BLaER1 (cell line): Measurements from ENCODE around the gene ANKDD1B.
"Not testable (repeated sequence)": the region's sequence is repeated elsewhere in the genome, so short reads cannot be mapped to it uniquely, and the experiment has no call there.

ENCODE experiments used
- H3K27ac ChIP-seq: shearing (Covaris generic); formaldehyde crosslinking; 2 replicates; pipeline ENCODE4 v1.8.1; 2022
- H3K27me3 ChIP-seq: shearing (Covaris generic); formaldehyde crosslinking; 2 replicates; pipeline ENCODE4 v1.8.1; 2022
- H3K36me3 ChIP-seq: shearing (Covaris generic); formaldehyde crosslinking; 2 replicates; pipeline ENCODE4 v1.8.1; 2022
- H3K4me1 ChIP-seq: shearing (Covaris generic); formaldehyde crosslinking; 2 replicates; pipeline ENCODE4 v1.8.1; 2022
- H3K4me2 ChIP-seq: shearing (Covaris generic); formaldehyde crosslinking; 2 replicates; pipeline ENCODE4 v1.8.1; 2022
- H3K4me3 ChIP-seq: shearing (Covaris generic); formaldehyde crosslinking; 2 replicates; pipeline ENCODE4 v1.8.1; 2022
- H3K9ac ChIP-seq: shearing (Covaris generic); formaldehyde crosslinking; 2 replicates; pipeline ENCODE4 v1.8.1; 2022
- H3K9me3 ChIP-seq: shearing (Covaris generic); formaldehyde crosslinking; 2 replicates; pipeline ENCODE4 v1.8.1; 2022
- H4K20me1 ChIP-seq: shearing (Covaris generic); formaldehyde crosslinking; 2 replicates; pipeline ENCODE4 v1.8.1; 2022
- Cebpa-rat ChIP-seq: shearing (Covaris generic); IDR thresholded peaks from 2 replicates; pipeline ENCODE4 v1.8.1; 2022

Gene ANKDD1B

DNA sequence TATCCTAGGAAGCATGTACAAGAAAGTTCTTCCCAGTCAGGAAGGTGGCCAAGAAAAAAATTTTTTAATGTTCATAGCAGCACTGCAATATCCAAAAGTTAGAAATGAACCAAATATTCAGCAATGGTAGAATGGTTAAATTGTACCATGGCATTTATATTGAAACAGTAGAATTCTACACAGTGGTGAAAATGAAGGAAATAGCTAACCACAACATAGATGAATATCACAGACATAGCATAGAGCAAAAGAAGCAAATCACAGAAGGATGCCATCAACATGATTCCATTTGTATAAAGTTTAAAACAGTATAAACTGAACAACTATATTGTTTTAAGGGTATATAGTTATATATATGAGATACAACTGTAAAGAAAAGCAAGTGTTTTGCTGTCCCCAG is 10.7 kb upstream of the ANKDD1B start:
- Histone ChIP-seq H3K27ac (no peak overlapping the region), H3K4me1 (no peaks in the 10 kb centered on the region), H3K27me3 (no peaks in the 10 kb centered on the region), H4K20me1 (no peaks in the 10 kb centered on the region), H3K4me2 (no peak overlapping the region), H3K36me3 (peaks cover 13% of the 10 kb centered on the region), H3K4me3 (no peak overlapping the region), H3K9me3 (no peaks in the 10 kb centered on the region), H3K9ac (no peak overlapping the region)
- no peak for TF ChIP-seq Cebpa-rat

DNA sequence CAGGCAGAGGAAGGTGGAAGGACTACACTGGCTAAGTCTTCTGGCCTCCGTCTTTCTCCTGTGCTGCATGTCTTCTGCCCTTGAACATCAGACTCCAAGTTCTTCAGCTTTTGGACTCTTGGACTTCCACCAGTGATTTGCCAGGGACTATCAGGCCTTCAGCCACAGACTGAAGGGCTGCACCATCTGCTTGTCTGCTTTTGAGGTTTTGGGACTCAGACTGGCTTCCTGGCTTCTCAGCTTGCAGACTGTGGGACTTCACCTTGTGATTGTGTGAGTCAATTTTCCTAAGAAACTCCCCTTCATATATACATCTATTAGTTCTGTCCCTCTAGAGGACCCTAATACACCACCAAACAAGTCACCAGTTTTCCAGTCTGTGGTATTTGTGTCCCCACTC is 9.7 kb upstream of the ANKDD1B start:
- peaks cover 13% of the 10 kb centered on the region for H3K36me3 ChIP-seq

DNA sequence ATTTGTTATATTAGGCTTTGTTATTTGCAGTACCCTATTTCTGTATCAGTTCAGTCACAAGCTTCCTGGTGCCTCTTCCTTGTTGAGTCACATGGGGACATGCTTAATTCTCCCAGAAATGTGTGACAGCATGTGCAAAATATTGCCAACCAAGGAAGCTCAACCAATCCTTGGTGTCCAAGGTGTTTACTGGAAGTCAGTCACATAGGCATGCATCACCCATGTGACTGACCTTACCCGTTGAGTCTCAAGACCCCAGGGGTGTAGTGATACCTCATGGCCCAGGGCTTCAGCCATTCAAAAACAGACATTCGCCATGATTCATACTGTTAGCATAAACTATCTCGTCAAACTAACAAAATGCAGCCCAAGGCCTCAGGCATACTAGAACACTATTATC is 9.3 kb upstream of the ANKDD1B start:
- Histone ChIP-seq H3K4me3 (no peak overlapping the region), H3K9ac (no peak overlapping the region), H3K27me3 (no peaks in the 10 kb centered on the region), H3K27ac (no peak overlapping the region), H3K4me2 (no peak overlapping the region), H3K9me3 (no peaks in the 10 kb centered on the region), H3K4me1 (no peaks in the 10 kb centered on the region), H3K36me3 (peaks cover 13% of the 10 kb centered on the region), H4K20me1 (no peaks in the 10 kb centered on the region)
- TF ChIP-seq Cebpa-rat, result no peak

More for the DNA sequence above, 9.7 kb upstream of the ANKDD1B start:
- TF ChIP-seq Cebpa-rat, result no peak
- no peaks in the 10 kb centered on the region for H3K9me3 ChIP-seq
- no peak overlapping the region for H3K4me3 ChIP-seq
- no peak overlapping the region for H3K27ac ChIP-seq
- no peaks in the 10 kb centered on the region for H3K4me1 ChIP-seq
- H4K20me1 ChIP-seq, result no peaks in the 10 kb centered on the region
- no peaks in the 10 kb centered on the region for H3K27me3 ChIP-seq
- no peak overlapping the region for H3K9ac ChIP-seq
- no peak overlapping the region for H3K4me2 ChIP-seq

DNA sequence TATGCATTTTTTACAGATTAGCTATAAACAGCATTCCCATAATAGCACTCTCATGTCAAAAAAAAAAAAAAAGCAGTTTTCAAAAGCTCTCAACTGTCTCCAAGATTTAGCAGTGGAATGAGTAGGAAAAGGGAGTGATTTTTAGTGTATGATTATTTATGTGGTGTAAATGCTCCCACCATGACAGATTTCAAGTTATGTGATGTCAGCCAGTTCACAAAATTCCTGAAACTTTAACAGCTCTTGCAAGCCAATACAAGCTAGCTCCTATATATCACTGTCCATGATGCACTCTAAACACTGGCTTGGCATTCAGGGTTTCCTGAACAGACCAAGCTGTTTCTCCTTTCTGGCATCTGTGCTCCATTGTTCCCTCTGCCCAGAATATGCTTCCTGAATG is 7.9 kb upstream of the ANKDD1B start:
- H3K27me3 ChIP-seq, result no peaks in the 10 kb centered on the region
- no peaks in the 10 kb centered on the region for H3K4me1 ChIP-seq
- H3K4me2 ChIP-seq, result no peak overlapping the region
- peaks cover 13% of the 10 kb centered on the region for H3K36me3 ChIP-seq
- no peak overlapping the region for H3K9ac ChIP-seq
- H4K20me1 ChIP-seq, result no peaks in the 10 kb centered on the region
- no peak overlapping the region for H3K27ac ChIP-seq
- no peaks in the 10 kb centered on the region for H3K9me3 ChIP-seq
- no peak overlapping the region for H3K4me3 ChIP-seq
- no peak for TF ChIP-seq Cebpa-rat

DNA sequence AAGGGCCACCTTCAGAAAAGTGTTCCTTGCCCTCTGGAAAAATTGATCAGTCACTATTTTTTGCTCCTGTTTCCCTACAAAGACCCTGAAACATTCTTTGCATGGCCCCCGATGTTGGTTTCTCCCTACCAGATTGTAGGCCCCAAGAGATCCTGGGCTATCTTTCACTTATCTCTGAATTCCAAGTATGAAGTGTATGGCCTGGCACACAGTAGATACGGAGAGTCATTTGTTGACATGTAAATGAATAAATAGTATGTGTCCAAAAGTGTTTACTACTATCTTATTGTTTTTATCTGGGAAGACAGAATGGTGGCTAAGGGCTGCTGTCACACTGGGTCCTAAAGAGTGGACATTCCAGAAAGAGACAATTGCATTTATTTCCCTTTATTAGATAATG is 7.4 kb upstream of the ANKDD1B start:
- Histone ChIP-seq H3K27ac (no peak overlapping the region), H3K9ac (no peak overlapping the region), H3K9me3 (no peaks in the 10 kb centered on the region), H3K27me3 (no peaks in the 10 kb centered on the region), H3K4me3 (no peak overlapping the region), H3K4me2 (no peak overlapping the region), H3K4me1 (no peaks in the 10 kb centered on the region), H4K20me1 (no peaks in the 10 kb centered on the region), H3K36me3 (peaks cover 13% of the 10 kb centered on the region)
- TF ChIP-seq Cebpa-rat, result no peak

DNA sequence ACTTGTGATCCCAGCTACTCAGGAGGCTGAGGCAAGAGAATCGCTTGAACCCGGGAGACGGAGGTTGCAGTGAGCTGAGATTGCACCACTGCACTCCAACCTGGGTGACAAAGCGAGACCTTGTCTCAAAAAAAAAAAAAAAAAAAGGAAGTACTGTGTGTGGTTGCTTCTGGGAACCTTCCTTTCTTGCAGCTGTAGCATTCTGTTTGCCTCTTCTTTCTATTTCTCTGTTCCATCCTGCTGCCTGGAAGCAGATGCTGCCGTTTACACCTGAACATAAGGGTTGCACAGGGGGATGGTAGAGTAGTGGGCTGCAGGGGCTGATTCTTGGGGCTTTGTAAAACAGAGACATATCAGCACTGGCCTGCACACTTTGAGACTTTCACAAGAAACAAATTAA is 3.9 kb upstream of the ANKDD1B start:
- not testable (repeated sequence) for H3K4me3 ChIP-seq, H3K27me3 ChIP-seq, H3K4me1 ChIP-seq, H3K36me3 ChIP-seq, H3K4me2 ChIP-seq, H3K27ac ChIP-seq, H3K9me3 ChIP-seq, H4K20me1 ChIP-seq, H3K9ac ChIP-seq

DNA sequence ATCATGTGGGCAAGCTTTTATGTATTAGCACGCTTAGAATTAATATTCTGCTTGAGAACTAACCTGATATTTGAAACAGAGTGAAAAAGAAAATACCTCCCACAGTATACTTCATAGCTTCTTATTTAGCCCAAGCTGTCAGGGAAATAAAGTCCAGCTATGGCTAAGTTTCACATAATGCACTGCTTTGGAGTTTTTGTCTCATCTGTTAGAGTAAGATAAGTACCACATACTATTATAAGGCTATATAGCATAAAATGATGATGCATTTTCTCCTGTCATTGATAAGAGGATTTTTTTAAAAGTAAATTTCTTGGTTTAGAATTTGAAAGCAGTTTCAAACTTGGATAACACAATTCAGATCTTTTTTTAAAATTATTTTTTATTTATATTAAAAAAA is 2.4 kb upstream of the ANKDD1B start:
- no peaks in the 10 kb centered on the region for H3K27me3 ChIP-seq
- H3K4me1 ChIP-seq, result no peaks in the 10 kb centered on the region
- H3K9me3 ChIP-seq, result no peaks in the 10 kb centered on the region; the same call in 1 of the 2 replicates
- no peak overlapping the region for H3K9ac ChIP-seq
- H3K4me2 ChIP-seq, result no peak overlapping the region
- TF ChIP-seq Cebpa-rat, result no peak
- H4K20me1 ChIP-seq, result no peaks in the 10 kb centered on the region
- H3K27ac ChIP-seq, result no peak overlapping the region
- no peaks in the 10 kb centered on the region for H3K36me3 ChIP-seq
- H3K4me3 ChIP-seq, result no peak overlapping the region

DNA sequence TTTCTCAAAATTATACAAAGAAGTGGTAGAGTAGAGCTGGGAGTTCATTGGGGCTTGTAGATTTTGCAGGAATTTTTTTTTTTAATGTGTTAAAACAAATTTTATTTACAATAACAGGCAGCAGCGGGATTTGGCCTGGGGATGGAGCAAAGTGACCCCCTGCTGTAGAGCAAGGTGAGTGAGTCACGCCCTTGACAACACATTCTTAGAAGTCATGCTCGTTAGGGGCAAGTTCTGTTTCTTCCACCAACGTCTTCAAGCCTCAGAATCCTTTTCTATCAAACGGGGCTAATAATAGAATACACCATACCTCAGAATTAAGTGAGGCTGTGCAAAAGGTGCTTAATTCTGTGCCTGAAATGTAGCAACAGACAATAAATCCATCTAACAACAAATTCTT is 1.1 kb upstream of the ANKDD1B start:
- Histone ChIP-seq H4K20me1 (no peaks in the 10 kb centered on the region), H3K27me3 (no peaks in the 10 kb centered on the region), H3K4me2 (no peak overlapping the region), H3K27ac (no peak overlapping the region), H3K4me3 (no peak overlapping the region), H3K4me1 (no peaks in the 10 kb centered on the region), H3K9me3 (no peaks in the 10 kb centered on the region; the same call in 1 of the 2 replicates), H3K36me3 (no peaks in the 10 kb centered on the region), H3K9ac (no peak overlapping the region)
- TF ChIP-seq Cebpa-rat, result no peak

DNA sequence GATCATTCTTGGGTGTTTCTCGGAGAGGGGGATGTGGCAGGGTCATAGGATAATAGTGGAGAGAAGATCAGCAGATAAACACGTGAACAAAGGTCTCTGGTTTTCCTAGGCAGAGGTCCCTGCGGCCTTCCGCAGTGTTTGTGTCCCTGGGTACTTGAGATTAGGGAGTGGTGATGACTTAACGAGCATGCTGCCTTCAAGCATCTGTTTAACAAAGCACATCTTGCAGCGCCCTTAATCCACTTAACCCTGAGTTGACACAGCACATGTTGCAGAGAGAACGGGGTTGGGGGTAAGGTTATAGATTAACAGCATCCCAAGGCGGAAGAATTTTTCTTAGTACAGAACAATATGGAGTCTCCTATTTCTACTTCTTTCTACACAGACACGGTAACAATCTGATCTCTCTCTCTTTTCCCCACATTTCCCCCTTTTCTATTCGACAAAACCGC is 368 bp upstream of the ANKDD1B start:
- H3K9ac ChIP-seq, H3K4me3 ChIP-seq: not testable (repeated sequence)

DNA sequence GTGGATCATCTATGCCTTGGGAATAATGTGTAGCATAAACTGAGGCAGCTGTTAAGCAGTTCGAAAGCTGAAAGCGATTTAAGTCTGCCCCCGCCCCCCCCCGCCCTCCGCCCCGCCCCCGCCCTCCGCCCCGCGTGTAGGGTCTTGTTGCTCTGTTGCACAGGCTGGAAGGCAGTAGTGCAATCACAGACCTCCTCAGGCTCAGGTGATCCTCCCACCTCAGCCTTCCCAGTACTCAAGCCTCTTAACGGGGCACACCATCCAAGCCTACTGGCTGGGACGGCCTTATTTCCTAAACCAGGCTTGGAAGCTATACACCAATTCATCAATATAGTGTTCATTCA is 945 bp downstream of the ANKDD1B start:
- Histone ChIP-seq H3K4me2 (no peak overlapping the region), H3K4me3 (no peak overlapping the region)

More for the DNA sequence above, 368 bp upstream of the ANKDD1B start:
- not testable (repeated sequence) for H3K9me3 ChIP-seq, H4K20me1 ChIP-seq, H3K27ac ChIP-seq, H3K27me3 ChIP-seq, H3K4me2 ChIP-seq, H3K4me1 ChIP-seq, H3K36me3 ChIP-seq

DNA sequence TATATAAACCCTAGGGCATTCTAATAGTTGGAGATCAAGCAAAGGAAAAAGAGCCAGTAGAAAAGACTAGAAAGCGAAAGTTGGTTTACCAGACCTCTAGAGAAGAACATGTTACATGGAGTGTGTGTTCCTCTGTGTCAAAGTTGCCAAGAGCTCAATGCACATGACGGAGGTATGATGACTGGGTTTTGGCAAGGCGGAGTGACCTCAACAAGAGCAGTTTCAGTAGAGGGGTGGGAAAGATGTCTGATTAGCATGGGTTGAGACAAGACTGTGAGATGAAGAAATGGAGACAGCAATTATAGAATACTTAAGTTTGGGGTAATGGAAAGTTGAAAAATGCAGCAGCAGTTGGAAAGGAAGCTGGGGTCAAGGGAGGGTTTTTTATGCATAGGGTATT is 1.6 kb downstream of the ANKDD1B start:
- Histone ChIP-seq H3K36me3 (no peaks in the 10 kb centered on the region), H4K20me1 (no peaks in the 10 kb centered on the region), H3K9me3 (no peaks in the 10 kb centered on the region; the same call in 1 of the 2 replicates), H3K4me3 (no peak overlapping the region), H3K9ac (no peak overlapping the region), H3K4me2 (no peak overlapping the region), H3K27me3 (no peaks in the 10 kb centered on the region), H3K27ac (no peak overlapping the region), H3K4me1 (no peaks in the 10 kb centered on the region)
- no peak for TF ChIP-seq Cebpa-rat

More for the DNA sequence above, 945 bp downstream of the ANKDD1B start:
- Histone ChIP-seq H3K4me1 (no peaks in the 10 kb centered on the region), H3K36me3 (no peaks in the 10 kb centered on the region), H3K9me3 (no peaks in the 10 kb centered on the region; the same call in 1 of the 2 replicates), H3K27ac (no peak overlapping the region), H3K27me3 (no peaks in the 10 kb centered on the region), H4K20me1 (no peaks in the 10 kb centered on the region), H3K9ac (no peak overlapping the region)
- TF ChIP-seq Cebpa-rat, result no peak
